PC-9 (cell line): ENCODE results near the gene NTNG1.

Source experiments
- CTCF ChIP-seq: fragments of 200-600 bp; sonication (generic); conservative IDR thresholded peaks from 2 replicates; pipeline ENCODE4 v1.6.1; 2017; ENCODE audit warnings: mixed run types, antibody characterized with exemption, mild to moderate bottlenecking, moderate library complexity
- EZH2 ChIP-seq: fragments of 200-600 bp; sonication (generic); IDR thresholded peaks from 2 replicates; pipeline ENCODE4 v1.8.0; 2017; ENCODE audit warnings: antibody characterized with exemption, low read depth

- no peak for TF ChIP-seq CTCF
- TF ChIP-seq EZH2 = no peak
Observed at GRCh38 chr1:107158496-107158895, 17.7 kb downstream of the NTNG1 start.
